Naive thymus-derived CD8-positive, alpha-beta T cell (primary cell): ENCODE measurements around the gene PLSCR2. TPM values are rescaled to one million over a fixed set of nuclear protein-coding genes. Genes with fewer than 3 reads are reported as not detected.

Source experiments
- ATAC-seq, 2 donors: fragments of 150-1000 bp; cut with Tn5 transposase in 1 of 2; sonication (Bioruptor Pico), chemical (Tn5 transposase) in 1 of 2; 1 replicate in 1 of 2; 2 replicates in 1 of 2; pipeline ENCODE4 v1.10.0; 2021; ENCODE audit warnings: mild to moderate bottlenecking in 2 of 2, moderate library complexity in 2 of 2
- POLR2A ChIA-PET: fragments of 350-600 bp; sonication (Branson Sonifier 250); formaldehyde crosslinking; loops from one replicate; lab custom pipeline; 2021; ENCODE audit warnings: antibody characterized with exemption; lab: Charles Lee
- DNase-seq, 10 donors: peaks; one replicate each; pipeline versions ENCODE4 v3.0.0 to v3.0.0-alpha.2; 2020 to 2022
- H3K27ac Mint-ChIP-seq, 10 donors: one replicate each; pipeline ENCODE4 v1.8.0; 2020 to 2022; ENCODE audit warnings: mild to moderate bottlenecking in 10 of 10, mixed read lengths in 10 of 10, moderate library complexity in 4 of 10, inconsistent platforms in 1 of 10
- H3K27me3 Mint-ChIP-seq, 5 donors: one replicate each; pipeline ENCODE4 v1.8.0; 2021 to 2022; ENCODE audit warnings: mixed read lengths in 5 of 5
- H3K36me3 Mint-ChIP-seq, 3 donors: one replicate each; pipeline ENCODE4 v1.8.0; 2020 to 2022; ENCODE audit warnings: mixed read lengths in 3 of 3, mild to moderate bottlenecking in 2 of 3, inconsistent platforms in 1 of 3
- H3K4me1 Mint-ChIP-seq, 4 donors: one replicate each; pipeline ENCODE4 v1.8.0; 2021 to 2022; ENCODE audit warnings: mixed read lengths in 4 of 4
- H3K4me3 Mint-ChIP-seq, 10 donors: one replicate each; pipeline ENCODE4 v1.8.0; 2020 to 2022; ENCODE audit warnings: mild to moderate bottlenecking in 10 of 10, mixed read lengths in 10 of 10, moderate library complexity in 6 of 10, inconsistent platforms in 1 of 10
- H3K9me3 Mint-ChIP-seq, 9 donors: one replicate each; pipeline ENCODE4 v1.8.0; 2020 to 2022; ENCODE audit warnings: mixed read lengths in 9 of 9, mild to moderate bottlenecking in 3 of 9, inconsistent platforms in 1 of 9, moderate library complexity in 1 of 9
- polyA plus RNA-seq, 3 donors: library from polyadenylated mRNA; unstranded; fragments of 300-500 nt; fragmentation: Illumina TruSeq; gene quantifications; one replicate each; pipeline ENCODE4 v1.2.3, GENCODE V29; 2021
- total RNA-seq, 8 experiments: library from RNA in 2 of 8; stranded (reverse) in 2 of 8; gene quantifications; one replicate each; pipeline ENCODE4 v1.2.3 and lab custom pipeline; 2021 to 2026

Gene PLSCR2
- total and polyA plus RNA-seq, 5 experiments from 2014 or later = 0.31 to 1.2 (median 0.76) TPM; not detected in 2

DNA sequence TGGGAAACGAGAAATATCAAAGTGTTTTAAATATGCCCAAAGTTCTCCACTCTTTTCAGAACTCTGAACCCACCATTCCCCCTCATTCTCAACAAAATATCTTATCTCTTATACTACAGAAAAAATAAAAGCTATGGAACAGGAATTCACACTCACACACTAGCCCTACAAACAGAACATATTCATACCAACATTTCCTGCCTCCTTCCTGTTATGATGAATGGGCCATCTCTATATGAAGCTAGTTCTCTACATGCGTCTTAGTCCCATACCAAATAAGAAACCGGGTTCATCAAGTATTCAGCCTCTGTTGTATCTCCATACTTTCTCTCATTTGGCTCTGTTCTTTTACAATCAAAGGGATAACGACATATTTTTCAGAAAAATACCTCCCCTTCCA is 72.6 kb downstream of the PLSCR2 start:
- ATAC-seq = peak in 1 of 2 donors; percentile 57
- peak overlapping the region in 5 of 10 donors; percentile 0 to 49 (median 21) for H3K4me3 Mint-ChIP-seq

GRCh38 chr3:146395164-146395563 is 74.2 kb downstream of the PLSCR2 start:
- H3K36me3 Mint-ChIP-seq = peaks cover 0 to 4% (median 3%) of the 10 kb centered on the region in 3 donors
- H3K27me3 Mint-ChIP-seq = peaks cover 0 to 1% (median 0%) of the 10 kb centered on the region in 5 donors
- POLR2A ChIA-PET = no interaction called here
- DNase-seq = no peak
- ATAC-seq = no peak
- no peak overlapping the region for H3K27ac Mint-ChIP-seq
- peaks cover 2 to 16% (median 12%) of the 10 kb centered on the region in 4 donors for H3K4me1 Mint-ChIP-seq
- no peak overlapping the region for H3K4me3 Mint-ChIP-seq
- H3K9me3 Mint-ChIP-seq = peaks cover 0 to 3% (median 0%) of the 10 kb centered on the region in 9 donors

More for the DNA sequence above, 72.6 kb downstream of the PLSCR2 start:
- POLR2A ChIA-PET = no interaction called here
- H3K4me1 Mint-ChIP-seq = peaks cover 2 to 16% (median 12%) of the 10 kb centered on the region in 4 donors
- DNase-seq = peak in 2 of 10 donors; percentile 12 to 21
- peaks cover 0 to 1% (median 0%) of the 10 kb centered on the region in 5 donors for H3K27me3 Mint-ChIP-seq
- peaks cover 0 to 4% (median 3%) of the 10 kb centered on the region in 3 donors for H3K36me3 Mint-ChIP-seq
- H3K9me3 Mint-ChIP-seq = peaks cover 0 to 3% (median 0%) of the 10 kb centered on the region in 9 donors
- H3K27ac Mint-ChIP-seq = peak overlapping the region in 3 of 10 donors; percentile 15 to 67 (median 27)

- DNase-seq (no peak), ATAC-seq (no peak)
- Mint-ChIP-seq H3K4me1 (no peaks in the 10 kb centered on the region), H3K27me3 (peaks cover 0 to 9% (median 7%) of the 10 kb centered on the region in 5 donors), H3K27ac (no peak overlapping the region), H3K36me3 (peaks cover 0 to 4% (median 0%) of the 10 kb centered on the region in 3 donors), H3K9me3 (peaks cover 0 to 6% (median 0%) of the 10 kb centered on the region in 9 donors), H3K4me3 (no peak overlapping the region)
- POLR2A ChIA-PET = no interaction called here
These were observed 78.4 kb downstream of the PLSCR2 start for GRCh38 chr3:146390957-146391356.

- Mint-ChIP-seq H3K9me3 (peaks cover 0 to 6% (median 0%) of the 10 kb centered on the region in 9 donors), H3K27me3 (peaks cover 0 to 9% (median 7%) of the 10 kb centered on the region in 5 donors), H3K4me1 (no peaks in the 10 kb centered on the region), H3K4me3 (no peak overlapping the region), H3K27ac (no peak overlapping the region), H3K36me3 (peaks cover 0 to 4% (median 0%) of the 10 kb centered on the region in 3 donors)
- POLR2A ChIA-PET = no interaction called here
- DNase-seq (no peak), ATAC-seq (no peak)
These were observed 79.2 kb downstream of the PLSCR2 start for GRCh38 chr3:146390006-146390772.

DNA sequence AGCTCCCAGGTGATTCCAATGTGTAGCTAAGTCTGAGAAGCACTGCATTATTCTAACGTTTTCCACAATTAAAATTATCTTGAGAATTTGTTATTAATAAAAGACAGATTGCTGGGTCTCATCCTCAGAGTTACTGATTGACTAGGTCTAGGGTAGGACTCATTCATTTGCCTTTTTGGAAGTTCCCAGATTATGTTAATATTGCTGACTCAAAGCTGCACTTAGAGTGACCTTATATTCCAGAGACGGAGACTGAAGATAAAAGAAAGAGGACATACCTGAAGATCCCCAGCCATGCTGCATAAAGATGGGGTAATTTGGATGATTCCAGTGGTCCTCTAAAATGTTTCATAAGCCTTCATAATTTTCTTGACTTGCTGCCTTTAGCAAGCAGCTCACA is 81.8 kb downstream of the PLSCR2 start:
- H3K36me3 Mint-ChIP-seq = peaks cover 0 to 2% (median 0%) of the 10 kb centered on the region in 3 donors
- H3K27ac Mint-ChIP-seq = no peak overlapping the region
- DNase-seq = no peak
- peaks cover 0 to 10% (median 8%) of the 10 kb centered on the region in 5 donors for H3K27me3 Mint-ChIP-seq
- H3K4me1 Mint-ChIP-seq = no peaks in the 10 kb centered on the region
- H3K4me3 Mint-ChIP-seq = no peak overlapping the region
- no peak for ATAC-seq
- H3K9me3 Mint-ChIP-seq = peaks cover 0 to 6% (median 0%) of the 10 kb centered on the region in 9 donors
- POLR2A ChIA-PET = no interaction called here

DNA sequence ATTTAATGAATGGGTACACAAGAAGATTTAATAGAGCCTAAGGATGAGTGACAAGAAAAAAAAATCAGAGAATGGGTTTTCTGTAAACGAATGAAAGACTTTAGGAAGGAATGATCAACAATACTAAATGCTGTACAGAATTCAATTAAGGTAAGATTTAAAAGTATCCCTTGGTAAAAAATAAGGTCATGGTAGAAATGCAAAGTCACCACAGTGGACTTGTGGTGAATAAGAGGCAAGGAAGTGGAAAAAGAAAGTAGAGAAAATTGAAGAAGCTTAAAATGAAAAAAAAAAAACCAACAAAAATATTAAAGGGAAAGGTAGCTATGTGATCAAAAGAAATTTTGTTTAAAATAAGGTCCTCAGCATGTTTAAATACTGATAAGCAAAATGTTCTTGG is 82.4 kb downstream of the PLSCR2 start:
- H3K27me3 Mint-ChIP-seq = peaks cover 0 to 10% (median 8%) of the 10 kb centered on the region in 5 donors
- DNase-seq (no peak), ATAC-seq (no peak)
- H3K4me3 Mint-ChIP-seq = no peak overlapping the region
- no peak overlapping the region for H3K27ac Mint-ChIP-seq
- POLR2A ChIA-PET = no interaction called here
- no peaks in the 10 kb centered on the region for H3K4me1 Mint-ChIP-seq
- H3K9me3 Mint-ChIP-seq = peaks cover 0 to 6% (median 0%) of the 10 kb centered on the region in 9 donors
- H3K36me3 Mint-ChIP-seq = peaks cover 0 to 2% (median 0%) of the 10 kb centered on the region in 3 donors

DNA sequence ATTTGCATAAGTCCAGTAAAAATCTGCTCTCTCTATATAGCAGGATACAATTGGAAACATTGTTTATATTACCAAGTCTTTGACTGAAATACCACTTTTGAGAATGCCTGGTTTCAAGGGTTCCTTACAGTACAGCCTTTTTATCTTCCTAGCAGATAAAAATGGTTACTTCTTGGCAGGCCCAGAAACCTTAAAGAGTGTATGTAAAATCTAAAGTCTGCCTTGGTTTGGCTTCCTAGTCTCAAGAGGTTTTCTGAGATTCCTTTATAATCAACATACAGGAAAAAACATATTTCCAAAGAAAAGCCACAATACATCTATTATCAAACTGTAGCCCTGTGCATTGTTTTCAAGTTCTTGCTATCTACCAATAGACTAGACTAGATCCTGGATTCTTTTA is 84.6 kb downstream of the PLSCR2 start:
- Mint-ChIP-seq H3K27ac (no peak overlapping the region), H3K4me1 (no peaks in the 10 kb centered on the region), H3K36me3 (peaks cover 0 to 2% (median 0%) of the 10 kb centered on the region in 3 donors), H3K27me3 (peaks cover 0 to 10% (median 8%) of the 10 kb centered on the region in 5 donors), H3K4me3 (no peak overlapping the region), H3K9me3 (peaks cover 0 to 6% (median 0%) of the 10 kb centered on the region in 9 donors)
- DNase-seq (no peak), ATAC-seq (no peak)
- POLR2A ChIA-PET = no interaction called here

Other genes with a start within 250 kb of the PLSCR2 start
- gene PLSCR4, start 218.5 kb downstream of the PLSCR2 start, total RNA-seq = not detected
- gene PLSCR4, start 218.5 kb downstream of the PLSCR2 start, polyA plus RNA-seq = not detected
- gene PLSCR1, start 75.0 kb upstream of the PLSCR2 start, total RNA-seq = 10 to 100 TPM; 17.2 to 19.9 TPM
- gene PLSCR1, start 75.0 kb upstream of the PLSCR2 start, polyA plus RNA-seq = 10 to 100 TPM; 20.8 to 27.3 (median 21.5) TPM
- gene PLSCR5, start 135.8 kb upstream of the PLSCR2 start, total RNA-seq = not detected
- gene PLSCR5, start 135.8 kb upstream of the PLSCR2 start, polyA plus RNA-seq = not detected